ENCODE results near the gene DCAF6.

DCAF6 gene

GRCh38 chr1:167993720-167994119 lies 57.2 kb downstream of the DCAF6 start:
- no peak for DNase-seq (ENCODE audit: low spot score)
- in situ Hi-C loops (cut with MboI; ENCODE audit: low pct_unique_long_range_greater_than_20kb, low sequenced_read_pairs, unreplicated experiment): no loop called here
- TF ChIP-seq CTCF (IDR thresholded peaks at IDR 0.05; ENCODE audit: extremely low read depth, insufficient read depth, missing control alignments): no peak

GRCh38 chr1:167994560-167994959 lies 58.1 kb downstream of the DCAF6 start:
- no peak for TF ChIP-seq CTCF (IDR thresholded peaks at IDR 0.05; ENCODE audit: extremely low read depth, insufficient read depth, missing control alignments)
- in situ Hi-C loops (cut with MboI; ENCODE audit: low pct_unique_long_range_greater_than_20kb, low sequenced_read_pairs, unreplicated experiment): no loop called here
- no peak for DNase-seq (ENCODE audit: low spot score)

- in situ Hi-C loops (cut with MboI; ENCODE audit: low pct_unique_long_range_greater_than_20kb, low sequenced_read_pairs, unreplicated experiment): no loop called here
- no peak for DNase-seq (ENCODE audit: low spot score)
- TF ChIP-seq CTCF (IDR thresholded peaks at IDR 0.05; ENCODE audit: extremely low read depth, insufficient read depth, missing control alignments): no peak
Measured at GRCh38 chr1:167995038-167995437, 58.6 kb downstream of the DCAF6 start.

GRCh38 chr1:167996266-167996665 lies 59.8 kb downstream of the DCAF6 start:
- DNase-seq (ENCODE audit: low spot score): peak; percentile 7
- TF ChIP-seq CTCF (IDR thresholded peaks at IDR 0.05; ENCODE audit: extremely low read depth, insufficient read depth, missing control alignments): no peak
- in situ Hi-C loops (cut with MboI; ENCODE audit: low pct_unique_long_range_greater_than_20kb, low sequenced_read_pairs, unreplicated experiment): no loop called here

- DNase-seq (ENCODE audit: low spot score): no peak
- in situ Hi-C loops (cut with MboI; ENCODE audit: low pct_unique_long_range_greater_than_20kb, low sequenced_read_pairs, unreplicated experiment): no loop called here
- TF ChIP-seq CTCF (IDR thresholded peaks at IDR 0.05; ENCODE audit: extremely low read depth, insufficient read depth, missing control alignments): no peak
Measured at GRCh38 chr1:167997037-167997575, 60.6 kb downstream of the DCAF6 start.

- DNase-seq (ENCODE audit: low spot score): no peak
- in situ Hi-C loops (cut with MboI; ENCODE audit: low pct_unique_long_range_greater_than_20kb, low sequenced_read_pairs, unreplicated experiment): no loop called here
- TF ChIP-seq CTCF (IDR thresholded peaks at IDR 0.05; ENCODE audit: extremely low read depth, insufficient read depth, missing control alignments): no peak
Measured at GRCh38 chr1:167999877-168000276, 63.4 kb downstream of the DCAF6 start.

- in situ Hi-C loops (cut with MboI; ENCODE audit: low pct_unique_long_range_greater_than_20kb, low sequenced_read_pairs, unreplicated experiment): no loop called here
- DNase-seq (ENCODE audit: low spot score): no peak
- no peak for TF ChIP-seq CTCF (IDR thresholded peaks at IDR 0.05; ENCODE audit: extremely low read depth, insufficient read depth, missing control alignments)
Measured at GRCh38 chr1:168000656-168001055, 64.2 kb downstream of the DCAF6 start.
